Mammary epithelial cell (primary cell): Measurements from ENCODE around the gene ADCY10.

Experiments used
- CTCF ChIP-seq, 2 donors: IDR thresholded peaks in 1 of 2; conservative IDR thresholded peaks in 1 of 2; 2 replicates each; pipeline ENCODE4 v1.5.1; 2011 to 2012; ENCODE audit warnings: inconsistent platforms in 2 of 2, low read length in 2 of 2, mild to moderate bottlenecking in 2 of 2, control low read depth in 1 of 2, low read depth in 1 of 2; ENCODE audit not compliant: insufficient read depth in 1 of 2; ENCODE audit errors: extremely low read depth in 1 of 2
- EZH2 ChIP-seq: IDR thresholded peaks from 2 replicates; pipeline ENCODE4 v1.6.1; 2012; ENCODE audit warnings: low read length, inconsistent platforms, borderline replicate concordance

GRCh38 chr1:167912294-167912693, 1.6 kb downstream of the ADCY10 start:
- TF ChIP-seq CTCF (conservative IDR thresholded peaks at IDR 0.05 in 1 of 2, IDR thresholded peaks at IDR 0.05 in 1 of 2; ENCODE audit: extremely low read depth in 1 of 2, insufficient read depth in 1 of 2, low read depth in 1 of 2, low read length in 2 of 2) (no peak), EZH2 (no peak)
